AG04449 (cell line): ENCODE data around the gene CYP2J2.
"Not testable (repeated sequence)": the region's sequence is repeated elsewhere in the genome, so short reads cannot be mapped to it uniquely, and the experiment has no call there.

ENCODE experiments used
- CTCF ChIA-PET: fragments of 350-600 bp; formaldehyde crosslinking; extraction: SDS; loops from one replicate; lab custom pipeline; 2021; ENCODE audit warnings: antibody characterized with exemption; lab: Yijun Ruan, JAX
- POLR2A ChIA-PET: fragments of 400-600, 350-600 bp; formaldehyde crosslinking; extraction: SDS; loops from one replicate; lab custom pipeline; 2020; ENCODE audit warnings: antibody characterized with exemption, inconsistent platforms; lab: Yijun Ruan, JAX
- DNase-seq: peaks from one replicate; pipeline ENCODE4 v3.0.0-alpha.2; 2010; ENCODE audit warnings: low read depth, low spot score
- H3K4me3 ChIP-seq: 2 replicates; pipeline ENCODE4 v1.5.1; 2011; ENCODE audit warnings: low read depth, mild to moderate bottlenecking, control low read depth, low read length
- TF ChIP-seq, protein P1 (sequence below): IDR thresholded peaks from one replicate; pipeline ENCODE4 v1.5.1; 2011; ENCODE audit warnings: mild to moderate bottlenecking, moderate library complexity, low read length, control low read depth, inconsistent platforms; ENCODE audit not compliant: insufficient read depth; ENCODE audit errors: missing control alignments

The CYP2J2 gene

DNA sequence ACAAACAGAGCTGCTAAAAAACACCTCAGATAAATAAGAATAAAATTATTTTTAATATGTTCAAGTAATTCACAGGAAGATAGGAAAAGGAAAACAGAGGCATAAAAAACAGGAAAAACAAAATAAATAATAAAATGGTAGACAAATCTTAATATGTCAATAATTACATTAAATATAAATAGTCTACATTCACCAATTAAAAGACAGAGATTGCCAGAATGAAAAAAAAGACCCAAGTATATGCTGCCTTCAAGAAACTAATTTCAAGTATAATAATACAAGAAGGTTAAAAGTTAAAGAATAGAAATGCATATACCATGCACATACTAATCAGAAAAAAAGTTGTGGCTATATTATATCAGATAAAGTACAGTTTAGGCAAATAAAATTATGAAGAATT lies 1.9 kb downstream of the CYP2J2 start:
- no peak for DNase-seq
- ChIA-PET CTCF (no interaction called here), POLR2A (no interaction called here)
- H3K4me3 ChIP-seq: no peak overlapping the region
- TF ChIP-seq, protein P1, sequence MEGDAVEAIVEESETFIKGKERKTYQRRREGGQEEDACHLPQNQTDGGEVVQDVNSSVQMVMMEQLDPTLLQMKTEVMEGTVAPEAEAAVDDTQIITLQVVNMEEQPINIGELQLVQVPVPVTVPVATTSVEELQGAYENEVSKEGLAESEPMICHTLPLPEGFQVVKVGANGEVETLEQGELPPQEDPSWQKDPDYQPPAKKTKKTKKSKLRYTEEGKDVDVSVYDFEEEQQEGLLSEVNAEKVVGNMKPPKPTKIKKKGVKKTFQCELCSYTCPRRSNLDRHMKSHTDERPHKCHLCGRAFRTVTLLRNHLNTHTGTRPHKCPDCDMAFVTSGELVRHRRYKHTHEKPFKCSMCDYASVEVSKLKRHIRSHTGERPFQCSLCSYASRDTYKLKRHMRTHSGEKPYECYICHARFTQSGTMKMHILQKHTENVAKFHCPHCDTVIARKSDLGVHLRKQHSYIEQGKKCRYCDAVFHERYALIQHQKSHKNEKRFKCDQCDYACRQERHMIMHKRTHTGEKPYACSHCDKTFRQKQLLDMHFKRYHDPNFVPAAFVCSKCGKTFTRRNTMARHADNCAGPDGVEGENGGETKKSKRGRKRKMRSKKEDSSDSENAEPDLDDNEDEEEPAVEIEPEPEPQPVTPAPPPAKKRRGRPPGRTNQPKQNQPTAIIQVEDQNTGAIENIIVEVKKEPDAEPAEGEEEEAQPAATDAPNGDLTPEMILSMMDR: no peak

DNA sequence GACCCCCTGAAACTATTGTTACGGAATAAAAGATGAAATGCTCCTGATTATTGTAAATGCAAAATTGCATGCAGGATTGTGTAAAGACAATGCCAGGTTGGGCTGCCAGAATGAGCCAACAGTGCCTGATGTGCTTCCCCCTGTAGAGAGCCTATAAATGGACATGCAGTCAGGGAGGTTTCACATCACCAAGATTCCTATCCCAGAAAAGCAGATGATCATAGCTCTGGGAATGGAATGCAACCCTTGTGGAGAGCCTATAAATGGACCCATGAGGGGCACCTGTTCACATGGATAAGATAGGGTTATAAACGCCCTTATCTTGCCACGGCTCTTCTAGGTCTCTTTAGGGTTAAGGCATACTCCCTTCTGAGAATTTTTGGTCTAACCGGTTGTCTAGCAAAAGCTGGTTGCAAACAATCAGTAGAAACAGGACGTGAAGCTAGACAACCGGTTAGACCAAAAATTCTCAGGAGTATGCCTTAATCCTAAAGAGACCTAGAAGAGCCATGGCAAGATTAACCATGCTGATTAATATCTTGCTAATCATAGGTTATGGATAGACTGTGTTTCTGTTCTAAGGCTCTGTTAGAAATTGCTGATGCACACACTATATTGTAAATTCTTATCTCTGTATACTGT lies 5.2 kb downstream of the CYP2J2 start:
- DNase-seq, POLR2A ChIA-PET, CTCF ChIA-PET, H3K4me3 ChIP-seq: not testable (repeated sequence)

DNA sequence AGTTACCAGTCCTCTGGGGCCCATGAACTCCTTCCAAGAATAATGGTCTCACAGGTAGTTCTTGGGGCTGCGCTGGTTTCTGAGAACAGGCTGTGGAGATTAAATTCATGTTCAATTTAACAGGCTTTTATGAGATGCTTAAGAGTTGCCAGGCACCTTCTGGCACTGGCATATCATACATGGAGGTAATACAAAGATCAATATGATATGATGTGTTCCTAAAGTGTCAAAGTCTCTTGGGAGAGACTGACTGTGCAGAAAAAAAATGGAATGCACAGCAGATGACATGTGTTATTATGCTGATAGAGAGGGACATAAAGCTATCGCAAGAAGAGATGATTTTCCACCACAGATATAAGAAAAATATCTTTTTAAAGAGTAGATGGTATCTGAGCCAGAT lies 6.8 kb downstream of the CYP2J2 start:
- ChIA-PET CTCF (no interaction called here), POLR2A (no interaction called here)
- no peak overlapping the region for H3K4me3 ChIP-seq
- no peak for DNase-seq
- TF ChIP-seq, protein P1: no peak

DNA sequence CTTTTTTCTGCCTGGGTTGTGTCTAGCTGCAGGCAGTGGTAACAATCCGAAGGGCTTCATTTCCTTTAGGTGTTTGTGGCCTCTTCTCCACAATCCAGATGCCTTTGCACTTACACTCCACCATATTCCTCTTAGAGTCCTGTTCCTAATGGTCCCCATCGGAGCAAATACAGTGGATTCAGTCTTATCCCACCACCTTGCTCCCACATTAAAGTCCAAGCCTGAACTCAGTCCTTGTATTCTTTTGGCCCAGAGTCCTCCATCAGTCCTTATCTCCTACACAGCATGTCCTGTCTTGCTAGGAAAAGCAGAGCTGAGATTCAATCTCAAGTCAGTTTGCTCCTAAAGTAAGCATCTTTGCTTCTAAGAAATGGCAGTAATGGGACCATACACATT lies 8.8 kb downstream of the CYP2J2 start:
- CTCF ChIA-PET: no interaction called here
- no peak overlapping the region for H3K4me3 ChIP-seq
- TF ChIP-seq, protein P1: no peak
- no peak for DNase-seq
- POLR2A ChIA-PET: no interaction called here

DNA sequence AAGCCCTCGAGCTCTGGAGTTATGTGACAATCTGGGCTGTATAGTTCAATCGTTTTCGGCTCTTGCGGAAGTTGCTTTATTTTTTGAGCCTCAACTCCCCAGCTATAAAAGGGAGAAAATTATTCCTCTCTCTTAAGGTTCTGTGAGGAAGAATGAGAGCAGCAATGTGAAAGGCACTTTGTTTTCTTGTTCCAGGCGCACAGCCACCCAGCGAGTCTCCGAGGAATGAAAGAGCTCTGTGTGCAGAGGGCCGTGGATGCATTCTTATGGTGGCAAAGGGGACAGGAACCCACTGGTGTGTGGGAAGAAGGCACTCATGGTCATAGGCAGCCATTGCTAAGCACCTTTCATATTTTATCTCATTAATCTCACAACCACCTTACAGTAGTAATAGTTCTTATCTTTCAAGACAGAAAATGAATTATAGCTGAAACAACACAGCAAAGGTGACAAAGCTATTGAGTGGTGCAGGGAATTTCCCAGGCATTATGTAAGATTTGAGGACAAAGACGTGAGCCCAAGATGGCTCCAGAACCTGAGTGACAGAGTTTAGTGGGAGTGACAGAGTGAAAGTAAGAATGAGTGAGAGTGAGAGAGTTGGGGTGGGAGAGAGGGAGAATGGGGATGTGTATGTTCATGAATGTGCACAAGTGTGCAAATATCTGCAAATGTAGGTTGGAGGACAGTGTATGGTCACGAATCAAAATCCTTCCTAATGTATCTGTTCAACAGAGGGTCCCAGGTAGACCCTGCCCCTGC lies 9.4 kb downstream of the CYP2J2 start:
- H3K4me3 ChIP-seq: no peak overlapping the region
- CTCF ChIA-PET: no interaction called here
- no peak for DNase-seq
- POLR2A ChIA-PET: no interaction called here
- TF ChIP-seq, protein P1: no peak

DNA sequence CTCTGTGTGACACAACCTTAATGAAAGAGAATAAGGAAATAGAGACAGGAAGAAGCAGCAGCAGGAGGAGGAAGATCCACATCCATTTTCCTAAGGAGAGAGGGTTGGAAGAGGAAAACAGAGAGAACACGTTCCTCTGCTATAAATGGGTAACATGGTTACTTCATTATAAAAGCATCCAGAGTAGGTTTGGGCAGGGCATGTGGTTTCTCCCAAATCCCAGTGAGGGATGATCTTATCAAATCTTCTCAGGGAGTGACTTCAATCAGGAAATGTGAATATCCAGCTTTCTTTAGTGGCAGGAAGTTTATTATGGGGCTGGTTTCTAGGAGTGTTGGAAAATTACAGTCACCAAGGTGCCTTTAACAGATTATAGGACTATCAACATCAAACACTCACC lies 11.1 kb downstream of the CYP2J2 start:
- no peak overlapping the region for H3K4me3 ChIP-seq
- ChIA-PET POLR2A (no interaction called here), CTCF (no interaction called here)
- TF ChIP-seq, protein P1: no peak
- no peak for DNase-seq

DNA sequence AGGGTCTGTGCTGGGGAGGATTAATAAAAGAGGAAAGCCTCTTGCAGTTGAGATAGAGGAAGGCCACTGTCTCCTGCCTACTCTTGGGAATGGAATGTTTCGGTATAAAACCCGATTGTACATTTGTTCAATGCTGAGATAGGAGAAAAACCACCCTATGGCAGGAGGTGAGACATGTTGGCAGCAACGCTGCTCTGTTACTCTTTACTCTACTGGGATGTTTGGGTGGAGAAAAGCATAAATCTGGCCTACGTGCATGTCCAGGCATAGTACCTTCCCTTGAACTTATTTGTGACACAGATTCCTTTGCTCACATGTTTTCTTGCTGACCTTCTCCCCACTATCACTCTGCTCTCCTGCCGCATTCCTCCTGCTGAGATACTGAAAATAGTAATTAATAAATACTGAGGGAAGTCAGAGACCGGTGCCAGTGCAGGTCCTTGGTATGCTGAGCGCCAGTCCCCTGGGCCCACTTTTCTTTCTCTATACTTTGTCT lies 11.7 kb downstream of the CYP2J2 start:
- H3K4me3 ChIP-seq, DNase-seq, CTCF ChIA-PET, POLR2A ChIA-PET: not testable (repeated sequence)
